HEK293 (cell line): Measurements from ENCODE around the gene OSBPL1A.
A peak's percentile ranks its signal among the peaks of the same experiment; 100 is the strongest.

Experiments used
- CTCF ChIA-PET: fragments of 350-600 bp; formaldehyde crosslinking; extraction: SDS; loops from one replicate; lab custom pipeline; 2021; ENCODE audit warnings: antibody characterized with exemption; lab: Yijun Ruan, JAX
- POLR2A ChIA-PET: fragments of 300-600 bp; formaldehyde crosslinking; extraction: SDS; loops from one replicate; lab custom pipeline; 2020; ENCODE audit warnings: antibody characterized with exemption, inconsistent platforms; lab: Yijun Ruan, JAX
- H3K27ac ChIP-seq: fragments of 200-500 bp; sonication (Bioruptor generic); 2 replicates; pipeline ENCODE4 v1.5.1; 2014; ENCODE audit warnings: low read depth, low read length, control low read depth, inconsistent platforms; ENCODE audit errors: extremely low read depth
- H3K36me3 ChIP-seq, 2 experiments: fragments of 200-500 bp in 1 of 2; sonication (Bioruptor generic) in 1 of 2; 1 replicate in 1 of 2; 2 replicates in 1 of 2; pipeline ENCODE4 v1.5.1; 2014 to 2017; ENCODE audit warnings: inconsistent platforms in 2 of 2, low read length in 2 of 2; ENCODE audit not compliant: control insufficient read depth in 2 of 2, insufficient read depth in 1 of 2
- H3K4me1 ChIP-seq: fragments of 200-500 bp; sonication (Bioruptor generic); 2 replicates; pipeline ENCODE4 v1.5.1; 2014; ENCODE audit warnings: mild to moderate bottlenecking, low read length, inconsistent platforms; ENCODE audit not compliant: control insufficient read depth, insufficient read depth
- H3K4me3 ChIP-seq: 2 replicates; pipeline ENCODE4 v1.5.1; 2011; ENCODE audit warnings: low read depth, mild to moderate bottlenecking, control low read depth, low read length, moderate library complexity
- H3K9me3 ChIP-seq: fragments of 200-500 bp; sonication (Bioruptor generic); 2 replicates; pipeline ENCODE4 v1.5.1; 2014; ENCODE audit warnings: low read depth, low read length, inconsistent platforms; ENCODE audit not compliant: control insufficient read depth, insufficient read depth
- CTCF ChIP-seq: fragments of 450-650 bp; formaldehyde crosslinking; IDR thresholded peaks from 2 replicates; pipeline ENCODE4 v1.5.1; 2016; ENCODE audit warnings: missing biosample characterization, missing genetic modification characterization
- GFI1B ChIP-seq: fragments of 450-650 bp; formaldehyde crosslinking; IDR thresholded peaks from 2 replicates; pipeline ENCODE4 v1.5.1; 2016; ENCODE audit warnings: missing biosample characterization, missing genetic modification characterization
- KLF8 ChIP-seq: fragments of 450-650 bp; formaldehyde crosslinking; IDR thresholded peaks from 2 replicates; pipeline ENCODE4 v1.5.1; 2016; ENCODE audit warnings: missing biosample characterization, missing genetic modification characterization
- KLF9 ChIP-seq: fragments of 450-650 bp; formaldehyde crosslinking; IDR thresholded peaks from 2 replicates; pipeline ENCODE4 v1.5.1; 2016; ENCODE audit warnings: missing biosample characterization, missing genetic modification characterization, low read depth
- MZF1 ChIP-seq: fragments of 450-650 bp; formaldehyde crosslinking; IDR thresholded peaks from 2 replicates; pipeline ENCODE4 v1.5.1; 2017; ENCODE audit warnings: missing biosample characterization, missing genetic modification characterization, borderline replicate concordance
- SALL2 ChIP-seq: fragments of 450-650 bp; formaldehyde crosslinking; IDR thresholded peaks from 2 replicates; pipeline ENCODE4 v1.5.0; 2017; ENCODE audit warnings: missing biosample characterization, mild to moderate bottlenecking, missing genetic modification characterization, borderline replicate concordance
- TRIM28 ChIP-seq: IDR thresholded peaks from 2 replicates; pipeline ENCODE4 v1.6.1; 2011; ENCODE audit warnings: low read length, control low read depth, borderline replicate concordance
- YY1 ChIP-seq: fragments of 450-650 bp; formaldehyde crosslinking; IDR thresholded peaks from 2 replicates; pipeline ENCODE4 v1.5.1; 2018; ENCODE audit warnings: missing biosample characterization, missing genetic modification characterization
- YY2 ChIP-seq: fragments of 450-650 bp; formaldehyde crosslinking; IDR thresholded peaks from 2 replicates; pipeline ENCODE4 v1.5.1; 2016; ENCODE audit warnings: missing biosample characterization, missing genetic modification characterization
- ZBTB48 ChIP-seq: fragments of 450-650 bp; formaldehyde crosslinking; IDR thresholded peaks from 2 replicates; pipeline ENCODE4 v1.5.1; 2016; ENCODE audit warnings: missing biosample characterization, missing genetic modification characterization
- ZFP3 ChIP-seq: fragments of 450-650 bp; formaldehyde crosslinking; IDR thresholded peaks from 2 replicates; pipeline ENCODE4 v1.5.1; 2016; ENCODE audit warnings: low read depth, missing biosample characterization, missing genetic modification characterization
- ZNF138 ChIP-seq: fragments of 450-650 bp; formaldehyde crosslinking; IDR thresholded peaks from 2 replicates; pipeline ENCODE4 v1.5.1; 2016; ENCODE audit warnings: missing biosample characterization, missing genetic modification characterization, borderline replicate concordance
- ZNF202 ChIP-seq: fragments of 450-650 bp; formaldehyde crosslinking; IDR thresholded peaks from 2 replicates; pipeline ENCODE4 v1.5.1; 2016; ENCODE audit warnings: missing biosample characterization, missing genetic modification characterization, borderline replicate concordance
- ZNF214 ChIP-seq: fragments of 450-650 bp; formaldehyde crosslinking; IDR thresholded peaks from 2 replicates; pipeline ENCODE4 v1.5.1; 2017; ENCODE audit warnings: missing biosample characterization, mild to moderate bottlenecking, missing genetic modification characterization, borderline replicate concordance
- ZNF341 ChIP-seq: fragments of 450-650 bp; formaldehyde crosslinking; IDR thresholded peaks from 2 replicates; pipeline ENCODE4; 2016; ENCODE audit warnings: low read depth, missing biosample characterization, missing genetic modification characterization
- ZNF398 ChIP-seq: fragments of 450-650 bp; formaldehyde crosslinking; IDR thresholded peaks from 2 replicates; pipeline ENCODE4 v1.5.1; 2017; ENCODE audit warnings: missing biosample characterization, missing genetic modification characterization
- ZNF521 ChIP-seq: fragments of 450-650 bp; formaldehyde crosslinking; IDR thresholded peaks from 2 replicates; pipeline ENCODE4 v1.5.1; 2017; ENCODE audit warnings: missing biosample characterization, mild to moderate bottlenecking, missing genetic modification characterization
- ZNF571 ChIP-seq: fragments of 450-650 bp; formaldehyde crosslinking; IDR thresholded peaks from 2 replicates; pipeline ENCODE4 v1.5.0; 2017; ENCODE audit warnings: missing biosample characterization, missing genetic modification characterization
- ZNF610 ChIP-seq: fragments of 450-650 bp; formaldehyde crosslinking; IDR thresholded peaks from 2 replicates; pipeline ENCODE4 v1.5.1; 2016; ENCODE audit warnings: missing biosample characterization, missing genetic modification characterization, borderline replicate concordance
- ZNF654 ChIP-seq: fragments of 450-650 bp; formaldehyde crosslinking; IDR thresholded peaks from 2 replicates; pipeline ENCODE4 v1.5.1; 2016; ENCODE audit warnings: low read depth, missing biosample characterization, missing genetic modification characterization
- ZNF658 ChIP-seq: fragments of 450-650 bp; formaldehyde crosslinking; IDR thresholded peaks from 2 replicates; pipeline ENCODE4; 2016; ENCODE audit warnings: missing biosample characterization, missing genetic modification characterization
- ZNF664 ChIP-seq: fragments of 450-650 bp; formaldehyde crosslinking; IDR thresholded peaks from 2 replicates; pipeline ENCODE4 v1.5.1; 2016; ENCODE audit warnings: missing biosample characterization, missing genetic modification characterization
- ZNF704 ChIP-seq: fragments of 450-650 bp; formaldehyde crosslinking; IDR thresholded peaks from 2 replicates; pipeline ENCODE4 v1.5.1; 2016; ENCODE audit warnings: missing biosample characterization, missing genetic modification characterization
- ZNF707 ChIP-seq: fragments of 450-650 bp; formaldehyde crosslinking; IDR thresholded peaks from 2 replicates; pipeline ENCODE4 v1.5.1; 2016; ENCODE audit warnings: missing biosample characterization, missing genetic modification characterization
- ZNF76 ChIP-seq: fragments of 450-650 bp; formaldehyde crosslinking; IDR thresholded peaks from 2 replicates; pipeline ENCODE4; 2016; ENCODE audit warnings: low read depth, missing biosample characterization, missing genetic modification characterization, borderline replicate concordance
- ZNF830 ChIP-seq: fragments of 450-650 bp; IDR thresholded peaks from 2 replicates; pipeline ENCODE4 v1.5.0; 2018; ENCODE audit warnings: missing biosample characterization, missing genetic modification characterization, low read depth, mild to moderate bottlenecking, moderate library complexity

The OSBPL1A gene

GRCh38 chr18:24414349-24415003 lies 16.9 kb upstream of the OSBPL1A start:
- ChIA-PET POLR2A (interaction anchor here (0.9 to 1.0 kb wide), 3 partner anchors 12 to 17 kb away, joined by 4 read pairs; partner anchors contain the start of genes IMPACT and OSBPL1A), CTCF (interaction anchor here (0.9 to 4.4 kb wide), 5 partner anchors 11 to 74 kb away, joined by 4 to 31 read pairs (median 6); partner anchors contain the start of gene OSBPL1A)
- Histone ChIP-seq H3K4me1 (no peaks in the 10 kb centered on the region), H3K36me3 (no peaks in the 10 kb centered on the region), H3K9me3 (no peaks in the 10 kb centered on the region), H3K27ac (no peak overlapping the region), H3K4me3 (no peak overlapping the region)
- TF ChIP-seq YY1 (tag by site-specific recombination) (no peak), KLF8 (tag by site-specific recombination) (no peak), ZBTB48 (tag by site-specific recombination) (no peak), KLF9 (tag by site-specific recombination) (no peak), ZNF76 (no peak), ZNF664 (no peak), ZNF214 (no peak), ZNF707 (tag by site-specific recombination) (no peak), ZNF398 (tag by site-specific recombination) (no peak), ZNF658 (tag by site-specific recombination) (no peak)

DNA sequence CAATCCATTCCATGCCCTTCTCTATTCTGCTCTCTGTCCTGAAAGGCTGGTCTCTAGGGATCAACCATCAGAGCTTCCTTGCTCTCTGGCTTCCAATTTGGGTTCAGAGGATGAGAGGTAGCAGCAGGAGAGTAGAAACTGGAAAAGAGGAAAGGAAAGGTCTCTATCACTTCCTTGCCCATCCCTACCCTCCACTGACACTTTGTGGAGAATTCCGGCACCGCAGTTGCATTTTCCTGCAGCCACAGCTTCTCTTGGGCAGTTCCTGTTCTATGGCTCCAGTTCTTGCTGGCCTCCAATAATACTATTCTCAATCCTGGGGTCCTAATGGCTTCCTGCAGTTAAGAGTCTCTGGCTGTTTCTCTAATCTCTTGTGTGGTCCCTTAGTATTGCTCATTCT lies 15.5 kb upstream of the OSBPL1A start:
- ChIA-PET POLR2A (interaction anchor here (1.6 kb wide), 1 partner anchor 13 kb away, joined by 4 read pairs; the partner anchor contains the start of gene IMPACT), CTCF (interaction anchor here (0.6 to 4.4 kb wide), 13 partner anchors 9 to 277 kb away, joined by 3 to 31 read pairs (median 6); partner anchors contain the start of gene OSBPL1A)
- H3K36me3 ChIP-seq = no peaks in the 10 kb centered on the region
- H3K4me1 ChIP-seq = no peaks in the 10 kb centered on the region
- no peak overlapping the region for H3K4me3 ChIP-seq
- TF ChIP-seq CTCF (peak; percentile 38; the same call in 1 of the 2 replicates), GFI1B (tag by site-specific recombination) (no peak), ZNF654 (tag by site-specific recombination) (peak; percentile 15; the same call in 1 of the 2 replicates)
- H3K27ac ChIP-seq = no peak overlapping the region
- H3K9me3 ChIP-seq = no peaks in the 10 kb centered on the region

DNA sequence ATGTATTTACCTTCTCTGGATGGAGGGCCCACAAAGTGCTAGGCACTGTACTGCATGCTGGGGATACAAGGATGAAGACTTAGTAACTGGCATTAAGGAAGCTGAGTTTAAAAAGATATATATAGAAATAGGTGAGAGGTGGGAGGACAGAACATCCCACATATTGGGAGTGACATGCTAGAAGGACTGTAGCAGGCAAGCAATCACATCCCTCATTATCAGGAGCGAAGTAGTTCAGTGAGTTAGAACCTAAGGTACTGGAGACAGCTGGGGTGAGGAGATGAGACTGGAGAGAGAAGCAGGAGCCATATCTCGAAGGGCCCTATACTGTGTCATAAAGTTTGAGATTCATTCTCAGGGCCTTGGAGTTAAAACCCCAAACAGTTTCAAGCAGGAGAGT lies 10.9 kb upstream of the OSBPL1A start:
- Histone ChIP-seq H3K36me3 (no peaks in the 10 kb centered on the region), H3K4me1 (no peaks in the 10 kb centered on the region), H3K9me3 (no peaks in the 10 kb centered on the region), H3K27ac (no peak overlapping the region), H3K4me3 (no peak overlapping the region)
- no peak for TF ChIP-seq ZNF571 (tag by site-specific recombination)
- no peak for TF ChIP-seq ZNF138 (tag by site-specific recombination)
- no peak for TF ChIP-seq ZNF830
- no peak for TF ChIP-seq ZNF704 (tag by site-specific recombination)
- TF ChIP-seq ZNF521 (tag by site-specific recombination) = no peak
- no peak for TF ChIP-seq MZF1 (tag by site-specific recombination)
- TF ChIP-seq YY2 (tag by site-specific recombination) = no peak
- TF ChIP-seq TRIM28 = no peak
- no peak for TF ChIP-seq SALL2 (tag by site-specific recombination)
- no peak for TF ChIP-seq ZNF202
- no peak for TF ChIP-seq ZNF341 (tag by site-specific recombination)
- no peak for TF ChIP-seq ZFP3 (tag by site-specific recombination)
- no peak for TF ChIP-seq ZNF610 (tag by site-specific recombination)
- ChIA-PET POLR2A (no interaction called here), CTCF (interaction anchor here (0.5 kb wide), 1 partner anchor 16 kb away, joined by 3 read pairs; no protein-coding TSS in a partner anchor)
